Stomach (tissue), 9 donors: ENCODE data around the gene GAS6. TPM values are rescaled to one million over a fixed set of nuclear protein-coding genes. Genes with fewer than 3 reads are reported as not detected.

ENCODE experiments used
- DNase-seq, 2 donors: peaks; one replicate each; pipeline versions ENCODE4 v3.0.0 to v3.0.0-alpha.2; 2013 to 2019
- H3K27ac ChIP-seq, 5 donors: fragments of 200-600 bp in 4 of 5; sonication (generic) in 4 of 5; one replicate each; pipeline ENCODE4 v1.5.1; 2013 to 2019; ENCODE audit warnings: mild to moderate bottlenecking in 1 of 5, moderate library complexity in 1 of 5
- H3K27me3 ChIP-seq, 3 donors: fragments of 200-600 bp; sonication (generic); one replicate each; pipeline ENCODE4 v1.5.1; 2017 to 2019; ENCODE audit warnings: mixed run types in 1 of 3
- H3K36me3 ChIP-seq, 4 donors: fragments of 200-600 bp; sonication (generic); 1 replicate in 3 of 4; 2 replicates in 1 of 4; pipeline ENCODE4 v1.5.1; 2016 to 2019
- H3K4me1 ChIP-seq, 4 donors: fragments of 200-600 bp; sonication (generic); one replicate each; pipeline ENCODE4 v1.5.1; 2016 to 2019
- H3K4me3 ChIP-seq, 4 donors: fragments of 200-600 bp; sonication (generic) in 3 of 4; one replicate each; pipeline ENCODE4 v1.5.1; 2016 to 2019; ENCODE audit warnings: mild to moderate bottlenecking in 1 of 4
- H3K9me3 ChIP-seq, 4 donors: fragments of 200-600 bp; sonication (generic); one replicate each; pipeline ENCODE4 v1.5.1; 2016 to 2019
- CTCF ChIP-seq, 7 experiments: fragments of 450-650 bp in 4 of 7; fragments of 200-600 bp in 3 of 7; sonication (generic) in 3 of 7; IDR thresholded peaks; one replicate each; pipeline ENCODE4 v1.5.1; 2016 to 2019; ENCODE audit warnings: antibody characterized with exemption in 7 of 7, control low read depth in 2 of 7, mild to moderate bottlenecking in 1 of 7
- EP300 ChIP-seq: sonication (generic); formaldehyde crosslinking; IDR thresholded peaks from one replicate; pipeline ENCODE4 v1.6.1; 2017; ENCODE audit warnings: antibody characterized with exemption
- POLR2A ChIP-seq, 4 donors: fragments of 450-650 bp; IDR thresholded peaks; one replicate each; pipeline ENCODE4 v1.6.1; 2016; ENCODE audit warnings: antibody characterized with exemption in 4 of 4, control low read depth in 2 of 4, mild to moderate bottlenecking in 1 of 4, moderate library complexity in 1 of 4
- POLR2AphosphoS5 ChIP-seq, 3 donors: sonication (generic); formaldehyde crosslinking; IDR thresholded peaks; one replicate each; pipeline ENCODE4 v1.6.1; 2016; ENCODE audit warnings: antibody characterized with exemption in 3 of 3
- WGBS, 5 donors: extraction: QIAGEN DNeasy Blood & Tissue Kit in 3 of 5; methylation state at CpG; one replicate each; pipeline versions ENCODE4 v1.1.5 to v1.1.7; 2013 to 2018; 5-methylcytosine and 5-hydroxymethylcytosine counted together
- intact Hi-C: fragments of 100-400 bp; cut with DNase I; formaldehyde crosslinking; loops from one replicate; pipeline ENCODE4 v1.15.1; 2023; ENCODE audit warnings: low total_unique reads
- polyA plus RNA-seq, 3 donors: library from polyadenylated mRNA; stranded (reverse); fragments of 200-250 nt; gene quantifications; one replicate each; pipeline ENCODE4 v1.2.3, GENCODE V29; 2013
- total RNA-seq, 5 donors: library from RNA; depleted of rRNA; stranded (reverse); fragments of >200 nt; gene quantifications; one replicate each; pipeline versions ENCODE4 v1.1.0 to v1.2.3, GENCODE V29; 2014 to 2016
- donor health status: healthy with polysubstance abuse.
- donor health status: Bipolar disorder and iron deficiency.
- donor health status: healthy.

Gene GAS6
- total and polyA plus RNA-seq, 8 donors: 31.4 to 409 (median 92.9) TPM

- 47 to 66% (median 61%) methylated on average over 17 of the region's 17 CpGs for WGBS, 5 donors
- H3K4me1 ChIP-seq: peaks cover 6 to 19% (median 11%) of the 10 kb centered on the region in 4 donors
- intact Hi-C loops: loop anchor here (10.0 kb wide), 1 partner anchor 93 kb away; no protein-coding TSS in a partner anchor
- H3K27ac ChIP-seq: no peak overlapping the region
- H3K27me3 ChIP-seq: peaks cover 0 to 12% (median 0%) of the 10 kb centered on the region in 3 donors
- DNase-seq: peak; percentile 25 to 50
- TF ChIP-seq CTCF (IDR thresholded peaks at IDR 0.05): no peak
- no peak for TF ChIP-seq POLR2AphosphoS5 (IDR thresholded peaks at IDR 0.05)
- TF ChIP-seq EP300: no peak
- no peak for TF ChIP-seq POLR2A (IDR thresholded peaks at IDR 0.05)
- no peaks in the 10 kb centered on the region for H3K36me3 ChIP-seq
- no peak overlapping the region for H3K4me3 ChIP-seq
- no peaks in the 10 kb centered on the region for H3K9me3 ChIP-seq
Measured at GRCh38 chr13:113907635-113908617, 44.0 kb upstream of the GAS6 start.

- Histone ChIP-seq H3K36me3 (no peaks in the 10 kb centered on the region), H3K4me1 (peaks cover 6 to 19% (median 11%) of the 10 kb centered on the region in 4 donors), H3K9me3 (no peaks in the 10 kb centered on the region), H3K27ac (no peak overlapping the region), H3K27me3 (peaks cover 0 to 12% (median 0%) of the 10 kb centered on the region in 3 donors), H3K4me3 (no peak overlapping the region)
- TF ChIP-seq CTCF (IDR thresholded peaks at IDR 0.05) (no peak), EP300 (no peak), POLR2AphosphoS5 (IDR thresholded peaks at IDR 0.05) (no peak)
- 56 to 70% (median 62%) methylated on average over 4 of the region's 4 CpGs for WGBS, 5 donors
- intact Hi-C loops: loop anchor here (10.0 kb wide), 1 partner anchor 92 kb away; no protein-coding TSS in a partner anchor
- peak in 1 of 2 donors; percentile 23 for DNase-seq
Measured at GRCh38 chr13:113906571-113906970, 42.7 kb upstream of the GAS6 start.

- Histone ChIP-seq H3K9me3 (no peaks in the 10 kb centered on the region), H3K4me3 (no peak overlapping the region), H3K27me3 (peaks cover 0 to 12% (median 0%) of the 10 kb centered on the region in 3 donors), H3K4me1 (peaks cover 6 to 19% (median 11%) of the 10 kb centered on the region in 4 donors), H3K36me3 (no peaks in the 10 kb centered on the region), H3K27ac (no peak overlapping the region)
- peak in 1 of 2 donors; percentile 9 for DNase-seq
- intact Hi-C loops: loop anchor here (10.0 kb wide), 1 partner anchor 91 kb away; no protein-coding TSS in a partner anchor
- 77 to 91% (median 83%) methylated on average over 8 of the region's 8 CpGs for WGBS, 5 donors
- no peak for TF ChIP-seq POLR2AphosphoS5 (IDR thresholded peaks at IDR 0.05)
- TF ChIP-seq EP300: no peak
- no peak for TF ChIP-seq POLR2A (IDR thresholded peaks at IDR 0.05)
- no peak for TF ChIP-seq CTCF (IDR thresholded peaks at IDR 0.05)
Measured at GRCh38 chr13:113905942-113906341, 42.1 kb upstream of the GAS6 start.

GRCh38 chr13:113905018-113905417 is 41.1 kb upstream of the GAS6 start:
- WGBS, 5 donors: 83 to 89% (median 87%) methylated on average over 9 of the region's 9 CpGs
- no peaks in the 10 kb centered on the region for H3K36me3 ChIP-seq
- TF ChIP-seq EP300: no peak
- no peak for TF ChIP-seq POLR2AphosphoS5 (IDR thresholded peaks at IDR 0.05)
- TF ChIP-seq POLR2A (IDR thresholded peaks at IDR 0.05): no peak
- TF ChIP-seq CTCF (IDR thresholded peaks at IDR 0.05): no peak
- H3K4me3 ChIP-seq: no peak overlapping the region
- DNase-seq: peak in 1 of 2 donors; percentile 19
- no peaks in the 10 kb centered on the region for H3K9me3 ChIP-seq
- intact Hi-C loops: loop anchor here (10.0 kb wide), 1 partner anchor 90 kb away; no protein-coding TSS in a partner anchor
- H3K4me1 ChIP-seq: peaks cover 6 to 19% (median 11%) of the 10 kb centered on the region in 4 donors
- H3K27ac ChIP-seq: no peak overlapping the region
- peaks cover 0 to 12% (median 0%) of the 10 kb centered on the region in 3 donors for H3K27me3 ChIP-seq
